Measurements from ENCODE around the gene ARMS2.

DNA sequence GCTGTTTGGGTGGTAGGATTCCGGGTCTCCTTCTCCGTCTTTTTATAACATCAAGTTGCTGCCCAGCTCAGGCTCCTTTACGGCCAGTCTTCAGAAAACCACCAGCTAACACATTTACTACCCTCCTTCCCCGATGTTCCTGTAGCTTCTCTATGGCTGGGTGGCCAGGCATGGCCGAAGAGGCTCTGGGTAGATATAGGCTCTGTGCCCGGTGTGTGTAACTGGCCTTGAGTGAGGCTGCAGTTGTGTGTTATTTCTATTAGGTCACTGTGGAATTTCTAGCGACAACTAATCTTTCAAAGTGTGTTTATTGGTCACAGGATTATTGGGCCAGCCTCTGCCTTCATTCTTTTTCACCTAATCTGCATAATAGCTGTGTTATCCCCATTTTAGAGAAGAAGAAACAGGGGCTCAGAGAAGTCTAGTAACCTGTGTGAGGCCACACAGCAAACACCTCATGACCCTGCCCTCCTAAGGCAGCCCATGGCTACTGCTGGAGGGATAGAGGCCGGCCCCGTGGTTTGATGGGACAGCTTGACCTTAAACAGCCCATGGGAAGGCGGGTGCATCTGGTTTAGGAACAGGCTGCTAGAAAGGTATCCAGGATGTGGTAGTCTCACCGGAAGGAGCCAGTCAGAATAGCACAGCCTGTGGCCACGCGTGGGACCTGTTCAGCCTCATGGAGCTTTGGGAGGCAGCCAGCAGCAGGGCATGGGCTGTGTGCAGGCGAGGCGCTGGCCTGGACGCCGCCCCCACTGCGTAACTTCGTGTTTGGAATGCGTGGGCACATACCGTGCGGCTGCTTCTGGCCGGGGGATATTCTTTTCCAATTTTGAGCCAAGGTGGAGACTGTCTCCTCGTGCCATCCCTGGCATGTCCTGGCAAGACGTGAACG, 36.6 kb downstream of the ARMS2 start:
- TF ChIP-seq, protein P1, sequence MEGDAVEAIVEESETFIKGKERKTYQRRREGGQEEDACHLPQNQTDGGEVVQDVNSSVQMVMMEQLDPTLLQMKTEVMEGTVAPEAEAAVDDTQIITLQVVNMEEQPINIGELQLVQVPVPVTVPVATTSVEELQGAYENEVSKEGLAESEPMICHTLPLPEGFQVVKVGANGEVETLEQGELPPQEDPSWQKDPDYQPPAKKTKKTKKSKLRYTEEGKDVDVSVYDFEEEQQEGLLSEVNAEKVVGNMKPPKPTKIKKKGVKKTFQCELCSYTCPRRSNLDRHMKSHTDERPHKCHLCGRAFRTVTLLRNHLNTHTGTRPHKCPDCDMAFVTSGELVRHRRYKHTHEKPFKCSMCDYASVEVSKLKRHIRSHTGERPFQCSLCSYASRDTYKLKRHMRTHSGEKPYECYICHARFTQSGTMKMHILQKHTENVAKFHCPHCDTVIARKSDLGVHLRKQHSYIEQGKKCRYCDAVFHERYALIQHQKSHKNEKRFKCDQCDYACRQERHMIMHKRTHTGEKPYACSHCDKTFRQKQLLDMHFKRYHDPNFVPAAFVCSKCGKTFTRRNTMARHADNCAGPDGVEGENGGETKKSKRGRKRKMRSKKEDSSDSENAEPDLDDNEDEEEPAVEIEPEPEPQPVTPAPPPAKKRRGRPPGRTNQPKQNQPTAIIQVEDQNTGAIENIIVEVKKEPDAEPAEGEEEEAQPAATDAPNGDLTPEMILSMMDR (IDR thresholded peaks at IDR 0.05): no peak
- peak in 2 of 4 donors; percentile 66 to 79 for TF ChIP-seq POLR2AphosphoS5 (IDR thresholded peaks at IDR 0.05)
- TF ChIP-seq POLR2A (IDR thresholded peaks at IDR 0.05): no peak
- peak in 1 of 4 donors; percentile 89 for TF ChIP-seq EP300 (IDR thresholded peaks at IDR 0.05)
